ENCODE results near the gene CORO2B. TPM values are rescaled to one million over a fixed set of nuclear protein-coding genes. Genes with fewer than 3 reads are reported as not detected.

The CORO2B gene
- total and polyA plus RNA-seq, 9 donors = 7.5 to 61.0 (median 18.0) TPM

DNA sequence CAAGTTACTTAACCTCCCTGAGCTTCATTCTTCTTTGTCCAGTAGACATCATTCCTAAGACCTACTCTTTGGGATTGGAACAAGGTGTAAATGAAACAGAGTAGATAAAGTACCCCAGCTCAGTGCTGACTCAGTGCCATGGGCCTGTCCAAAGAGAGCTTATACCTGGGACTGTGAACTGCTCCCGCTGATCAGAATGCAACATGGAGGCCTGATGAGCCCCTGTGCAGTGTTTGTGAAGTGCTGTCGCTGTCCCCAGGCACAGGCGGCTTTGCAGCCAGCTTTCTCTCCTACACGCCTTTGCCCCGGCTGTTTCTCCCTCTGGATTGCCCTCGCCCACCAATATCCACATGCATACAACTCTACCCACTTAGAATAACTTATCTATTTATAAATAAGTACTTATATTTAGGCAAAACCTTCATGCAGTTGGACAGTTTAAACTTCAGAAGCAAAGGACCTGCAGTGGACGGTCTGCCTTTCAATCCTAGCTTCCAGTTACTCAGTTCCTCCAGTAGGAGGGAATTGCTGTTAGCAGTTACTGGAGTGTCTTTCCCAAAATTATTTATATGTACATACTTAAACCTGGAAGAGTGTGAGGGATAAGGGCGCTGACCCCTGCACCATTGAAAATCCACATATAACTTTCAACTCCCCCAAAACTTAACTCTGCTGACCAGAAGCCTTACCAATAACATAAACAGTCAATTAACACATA lies 80.0 kb downstream of the CORO2B start:
- DNase-seq = peak in 2 of 5 donors; percentile 2 to 13

DNA sequence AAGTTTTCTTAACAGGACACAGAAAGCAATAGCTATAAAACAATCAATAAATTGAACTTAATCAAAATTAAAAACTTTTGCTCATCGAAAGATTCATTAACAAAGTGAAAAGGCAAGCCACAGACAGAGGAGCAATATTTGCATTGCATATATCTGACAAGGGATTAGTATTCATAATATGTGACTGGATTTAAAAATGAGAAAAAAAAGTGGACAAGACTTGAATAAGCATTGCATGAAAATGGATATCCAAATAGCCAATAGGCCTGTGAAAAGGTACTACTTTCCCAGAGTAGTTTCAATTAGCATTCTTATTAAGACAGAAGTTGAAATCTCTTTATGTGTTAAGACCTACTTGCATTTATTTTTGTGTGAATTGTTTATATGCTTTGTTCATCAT lies 84.7 kb downstream of the CORO2B start:
- intact Hi-C loops (cut with DNase I) = no loop called here
- WGBS, 3 donors = 100% methylated on average over 1 of the region's 1 CpG
- Histone ChIP-seq H3K9me3 (no peaks in the 10 kb centered on the region), H3K27me3 (no peaks in the 10 kb centered on the region), H3K27ac (no peak overlapping the region), H3K4me1 (ENCODE audit: insufficient read depth) (peaks cover 6% of the 10 kb centered on the region), H3K36me3 (no peaks in the 10 kb centered on the region), H3K4me3 (no peak overlapping the region)
- no peak for TF ChIP-seq POLR2A (IDR thresholded peaks at IDR 0.05)
- TF ChIP-seq, protein P1, sequence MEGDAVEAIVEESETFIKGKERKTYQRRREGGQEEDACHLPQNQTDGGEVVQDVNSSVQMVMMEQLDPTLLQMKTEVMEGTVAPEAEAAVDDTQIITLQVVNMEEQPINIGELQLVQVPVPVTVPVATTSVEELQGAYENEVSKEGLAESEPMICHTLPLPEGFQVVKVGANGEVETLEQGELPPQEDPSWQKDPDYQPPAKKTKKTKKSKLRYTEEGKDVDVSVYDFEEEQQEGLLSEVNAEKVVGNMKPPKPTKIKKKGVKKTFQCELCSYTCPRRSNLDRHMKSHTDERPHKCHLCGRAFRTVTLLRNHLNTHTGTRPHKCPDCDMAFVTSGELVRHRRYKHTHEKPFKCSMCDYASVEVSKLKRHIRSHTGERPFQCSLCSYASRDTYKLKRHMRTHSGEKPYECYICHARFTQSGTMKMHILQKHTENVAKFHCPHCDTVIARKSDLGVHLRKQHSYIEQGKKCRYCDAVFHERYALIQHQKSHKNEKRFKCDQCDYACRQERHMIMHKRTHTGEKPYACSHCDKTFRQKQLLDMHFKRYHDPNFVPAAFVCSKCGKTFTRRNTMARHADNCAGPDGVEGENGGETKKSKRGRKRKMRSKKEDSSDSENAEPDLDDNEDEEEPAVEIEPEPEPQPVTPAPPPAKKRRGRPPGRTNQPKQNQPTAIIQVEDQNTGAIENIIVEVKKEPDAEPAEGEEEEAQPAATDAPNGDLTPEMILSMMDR (IDR thresholded peaks at IDR 0.05) = no peak
- TF ChIP-seq EP300 (IDR thresholded peaks at IDR 0.05) = no peak
- DNase-seq = no peak

More for the DNA sequence above, 80.0 kb downstream of the CORO2B start:
- Histone ChIP-seq H3K4me1 (ENCODE audit: insufficient read depth) (peaks cover 8% of the 10 kb centered on the region), H3K36me3 (no peaks in the 10 kb centered on the region), H3K4me3 (no peak overlapping the region), H3K27ac (no peak overlapping the region), H3K9me3 (no peaks in the 10 kb centered on the region), H3K27me3 (no peaks in the 10 kb centered on the region)
- intact Hi-C loops (cut with DNase I) = loop anchor here in 1 of 4 donors (2.0 kb wide), 1 partner anchor 46 kb away; no protein-coding TSS in a partner anchor
- TF ChIP-seq EP300 (IDR thresholded peaks at IDR 0.05) (no peak), POLR2A (IDR thresholded peaks at IDR 0.05) (no peak)
- TF ChIP-seq, protein P1 (IDR thresholded peaks at IDR 0.05) = no peak
- WGBS, 3 donors = 81 to 87% (median 84%) methylated on average over 8 of the region's 8 CpGs

DNA sequence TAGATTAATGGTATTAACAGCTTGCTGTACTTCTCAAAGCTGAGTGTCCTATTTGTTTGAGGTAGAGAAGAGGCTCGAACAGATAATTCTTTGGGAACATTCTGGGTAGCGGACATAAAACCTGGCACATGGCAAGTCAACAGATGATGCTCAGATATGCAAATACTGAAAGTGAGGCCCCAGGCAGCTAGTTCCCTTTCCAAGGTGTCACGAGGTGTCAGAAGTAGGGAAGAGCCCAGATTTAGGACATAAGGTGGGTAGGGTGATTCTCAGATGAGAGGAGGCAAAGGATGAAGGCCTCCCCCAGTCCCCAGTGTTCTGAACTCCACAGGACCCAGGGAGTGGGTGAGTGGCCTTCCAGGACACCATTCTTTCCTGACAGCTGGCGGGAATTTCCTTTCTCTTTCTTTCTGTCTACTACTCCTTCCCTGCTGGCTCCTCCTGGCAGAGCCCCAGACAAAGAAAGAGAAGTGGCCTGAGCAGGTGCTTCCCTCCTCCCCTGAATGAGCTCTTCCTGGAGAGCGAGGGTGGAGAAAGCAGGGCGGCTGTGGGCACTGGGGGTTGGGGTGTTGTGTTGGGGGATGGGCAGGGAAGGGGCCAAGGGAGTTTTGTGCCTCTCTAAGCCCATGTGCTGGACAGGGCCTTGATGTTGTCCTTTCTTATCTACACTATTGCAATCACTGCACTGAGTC lies 87.5 kb downstream of the CORO2B start:
- peak in 1 of 5 donors; percentile 12 for DNase-seq
- no peak overlapping the region for H3K4me3 ChIP-seq
- H3K9me3 ChIP-seq = no peaks in the 10 kb centered on the region
- WGBS, 3 donors = 87 to 91% (median 90%) methylated on average over 6 of the region's 6 CpGs
- peaks cover 15% of the 10 kb centered on the region for H3K4me1 ChIP-seq (ENCODE audit: insufficient read depth)
- H3K36me3 ChIP-seq = no peaks in the 10 kb centered on the region
- TF ChIP-seq, protein P1 (IDR thresholded peaks at IDR 0.05) = no peak
- TF ChIP-seq EP300 (IDR thresholded peaks at IDR 0.05) = no peak
- no peak for TF ChIP-seq POLR2A (IDR thresholded peaks at IDR 0.05)
- H3K27me3 ChIP-seq = no peaks in the 10 kb centered on the region
- intact Hi-C loops (cut with DNase I) = no loop called here
- H3K27ac ChIP-seq = no peak overlapping the region

DNA sequence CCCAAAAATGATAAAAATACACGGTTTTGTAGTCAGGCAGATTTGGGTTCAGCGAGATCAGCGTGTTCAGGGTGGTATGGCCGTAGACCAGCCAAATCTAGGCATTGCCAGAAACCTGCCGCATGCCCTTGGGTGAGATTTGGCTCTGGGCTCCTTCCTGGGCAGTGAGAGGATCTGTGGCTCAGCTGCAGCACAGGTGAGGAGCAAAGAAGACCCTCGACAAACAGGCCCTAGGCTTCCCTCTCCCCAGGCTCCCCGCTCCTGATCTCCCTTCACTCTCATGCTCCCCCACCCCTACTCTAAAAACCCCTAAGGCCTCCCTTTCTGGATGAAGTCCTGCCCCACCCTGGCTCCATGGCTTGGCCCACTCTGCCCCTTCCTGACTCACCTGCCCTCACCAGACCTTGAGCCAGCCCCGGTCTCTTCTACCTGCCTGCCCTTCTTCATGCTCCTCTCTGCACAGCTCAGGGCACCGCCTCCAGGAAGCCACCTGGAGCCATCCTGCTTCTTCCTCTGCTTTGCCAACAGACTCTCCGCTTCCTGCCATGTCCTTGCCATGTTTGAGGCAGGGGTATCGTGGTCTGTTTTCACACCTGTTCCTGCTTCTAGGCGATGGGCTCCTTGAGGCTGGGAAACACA lies 88.1 kb downstream of the CORO2B start:
- WGBS, 3 donors = 83 to 87% (median 86%) methylated on average over 12 of the region's 12 CpGs
- Histone ChIP-seq H3K4me1 (ENCODE audit: insufficient read depth) (peaks cover 15% of the 10 kb centered on the region), H3K9me3 (no peaks in the 10 kb centered on the region), H3K27me3 (no peaks in the 10 kb centered on the region), H3K4me3 (no peak overlapping the region), H3K27ac (no peak overlapping the region), H3K36me3 (no peaks in the 10 kb centered on the region)
- TF ChIP-seq, protein P1 (IDR thresholded peaks at IDR 0.05) = no peak
- TF ChIP-seq POLR2A (IDR thresholded peaks at IDR 0.05) (no peak), EP300 (IDR thresholded peaks at IDR 0.05) (no peak)
- intact Hi-C loops (cut with DNase I) = no loop called here
- peak in 1 of 5 donors; percentile 16 for DNase-seq

Data from ovary (tissue), 9 donors.